Suprapubic skin (tissue), 4 donors: Measurements from ENCODE around the gene BICD1. TPM values are rescaled to one million over a fixed set of nuclear protein-coding genes. Genes with fewer than 3 reads are reported as not detected.

Experiments
- DNase-seq, 2 donors: peaks; one replicate each; pipeline ENCODE4 v3.0.0-alpha.2; 2019; ENCODE audit warnings: low spot score in 2 of 2
- H3K27ac ChIP-seq: fragments of 200-600 bp; sonication (generic); one replicate; pipeline ENCODE4 v1.5.1; 2019
- H3K27me3 ChIP-seq: fragments of 200-600 bp; sonication (generic); one replicate; pipeline ENCODE4 v1.5.1; 2019
- H3K36me3 ChIP-seq: fragments of 200-600 bp; sonication (generic); one replicate; pipeline ENCODE4 v1.5.1; 2019
- H3K4me1 ChIP-seq: fragments of 200-600 bp; sonication (generic); one replicate; pipeline ENCODE4 v1.5.1; 2019
- H3K4me3 ChIP-seq: fragments of 200-600 bp; sonication (generic); one replicate; pipeline ENCODE4 v1.5.1; 2019; ENCODE audit warnings: mild to moderate bottlenecking
- H3K9me3 ChIP-seq: fragments of 200-600 bp; sonication (generic); one replicate; pipeline ENCODE4 v1.5.1; 2019
- EP300 ChIP-seq: sonication (generic); formaldehyde crosslinking; IDR thresholded peaks from one replicate; pipeline ENCODE4 v1.6.1; 2017; ENCODE audit warnings: antibody characterized with exemption
- POLR2A ChIP-seq, 2 donors: fragments of 450-650 bp; IDR thresholded peaks; one replicate each; pipeline ENCODE4 v1.6.1; 2017; ENCODE audit warnings: antibody characterized with exemption in 2 of 2, mild to moderate bottlenecking in 2 of 2, moderate library complexity in 2 of 2
- POLR2AphosphoS5 ChIP-seq, 3 donors: sonication (generic); formaldehyde crosslinking; IDR thresholded peaks; one replicate each; pipeline ENCODE4 v1.6.1; 2017; ENCODE audit warnings: antibody characterized with exemption in 3 of 3
- WGBS: methylation state at CpG from one replicate; pipeline ENCODE4 v1.1.5; 2018; 5-methylcytosine and 5-hydroxymethylcytosine counted together
- total RNA-seq, 4 donors: library from RNA; depleted of rRNA; stranded (reverse); fragments of >200 nt; gene quantifications; one replicate each; pipeline ENCODE4 v1.1.0, GENCODE V29; 2016
- TF ChIP-seq, protein P1 (sequence below), 2 donors: fragments of 200-600 bp in 1 of 2; fragments of 450-650 bp in 1 of 2; sonication (generic) in 1 of 2; IDR thresholded peaks; one replicate each; pipeline ENCODE4 v1.5.1; 2016 to 2019; ENCODE audit warnings: antibody characterized with exemption in 2 of 2, mild to moderate bottlenecking in 1 of 2, moderate library complexity in 1 of 2

BICD1 gene
- total RNA-seq, 4 donors from 2014 or later: 1.5 to 5.4 (median 2.5) TPM

DNA sequence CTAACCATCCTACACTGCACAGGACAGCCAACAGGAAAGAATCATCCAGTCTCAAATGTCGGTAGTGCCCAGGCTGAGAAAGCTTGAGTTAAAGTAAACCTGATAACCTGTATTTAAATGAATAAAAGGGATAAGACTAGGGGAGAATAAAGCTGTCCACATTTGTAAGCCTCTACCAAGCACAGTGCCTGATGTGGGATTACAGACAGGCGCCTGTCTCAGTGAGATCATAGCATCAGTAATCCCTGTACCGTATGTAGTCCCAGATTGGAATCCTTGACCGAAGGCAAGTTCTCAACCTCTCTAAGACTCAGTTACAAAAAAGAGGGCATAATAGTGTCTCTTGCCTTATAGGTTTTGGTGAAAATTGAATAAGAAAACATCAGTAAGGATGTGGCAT, 59.9 kb downstream of the BICD1 start:
- Histone ChIP-seq H3K27ac (no peak overlapping the region), H3K36me3 (no peaks in the 10 kb centered on the region), H3K9me3 (no peaks in the 10 kb centered on the region), H3K4me1 (no peaks in the 10 kb centered on the region), H3K27me3 (no peaks in the 10 kb centered on the region), H3K4me3 (no peak overlapping the region)
- TF ChIP-seq, protein P1, sequence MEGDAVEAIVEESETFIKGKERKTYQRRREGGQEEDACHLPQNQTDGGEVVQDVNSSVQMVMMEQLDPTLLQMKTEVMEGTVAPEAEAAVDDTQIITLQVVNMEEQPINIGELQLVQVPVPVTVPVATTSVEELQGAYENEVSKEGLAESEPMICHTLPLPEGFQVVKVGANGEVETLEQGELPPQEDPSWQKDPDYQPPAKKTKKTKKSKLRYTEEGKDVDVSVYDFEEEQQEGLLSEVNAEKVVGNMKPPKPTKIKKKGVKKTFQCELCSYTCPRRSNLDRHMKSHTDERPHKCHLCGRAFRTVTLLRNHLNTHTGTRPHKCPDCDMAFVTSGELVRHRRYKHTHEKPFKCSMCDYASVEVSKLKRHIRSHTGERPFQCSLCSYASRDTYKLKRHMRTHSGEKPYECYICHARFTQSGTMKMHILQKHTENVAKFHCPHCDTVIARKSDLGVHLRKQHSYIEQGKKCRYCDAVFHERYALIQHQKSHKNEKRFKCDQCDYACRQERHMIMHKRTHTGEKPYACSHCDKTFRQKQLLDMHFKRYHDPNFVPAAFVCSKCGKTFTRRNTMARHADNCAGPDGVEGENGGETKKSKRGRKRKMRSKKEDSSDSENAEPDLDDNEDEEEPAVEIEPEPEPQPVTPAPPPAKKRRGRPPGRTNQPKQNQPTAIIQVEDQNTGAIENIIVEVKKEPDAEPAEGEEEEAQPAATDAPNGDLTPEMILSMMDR (IDR thresholded peaks at IDR 0.05): no peak
- TF ChIP-seq POLR2AphosphoS5 (IDR thresholded peaks at IDR 0.05) (no peak), POLR2A (IDR thresholded peaks at IDR 0.05) (no peak), EP300 (no peak)
- DNase-seq: no peak
- WGBS: 97% methylated on average over 4 of the region's 4 CpGs

DNA sequence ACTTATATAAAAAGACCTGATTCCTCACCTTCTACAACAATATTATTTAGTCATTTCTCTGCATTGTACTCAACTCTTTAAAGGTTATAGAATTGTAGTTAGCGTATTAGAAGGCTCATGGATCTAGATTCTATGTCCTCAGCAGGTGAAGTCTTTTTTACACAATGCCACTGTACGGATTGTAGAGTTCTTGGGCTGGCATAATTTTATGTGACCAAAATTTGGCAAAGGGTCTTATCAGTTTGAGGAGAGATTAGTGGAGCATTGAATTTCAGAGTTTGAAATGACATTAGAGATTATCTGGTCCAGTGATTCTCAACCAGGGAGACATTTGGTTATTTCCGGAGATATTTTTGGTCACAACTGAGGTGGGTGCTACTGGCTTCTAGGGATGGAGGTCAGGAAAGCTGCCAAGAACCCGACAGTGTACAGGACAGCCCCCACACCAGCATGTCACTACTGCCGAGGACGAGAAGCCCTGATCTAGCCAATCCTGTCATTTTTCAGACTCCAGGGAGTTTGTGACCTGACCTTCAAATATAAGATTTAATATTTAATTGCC, 63.9 kb downstream of the BICD1 start:
- Histone ChIP-seq H3K27ac (no peak overlapping the region), H3K4me1 (no peaks in the 10 kb centered on the region), H3K36me3 (no peaks in the 10 kb centered on the region), H3K27me3 (no peaks in the 10 kb centered on the region), H3K4me3 (no peak overlapping the region), H3K9me3 (no peaks in the 10 kb centered on the region)
- TF ChIP-seq, protein P1 (IDR thresholded peaks at IDR 0.05): no peak
- TF ChIP-seq POLR2AphosphoS5 (IDR thresholded peaks at IDR 0.05) (no peak), EP300 (no peak), POLR2A (IDR thresholded peaks at IDR 0.05) (no peak)
- 88% methylated on average over 6 of the region's 6 CpGs for WGBS
- DNase-seq: no peak

DNA sequence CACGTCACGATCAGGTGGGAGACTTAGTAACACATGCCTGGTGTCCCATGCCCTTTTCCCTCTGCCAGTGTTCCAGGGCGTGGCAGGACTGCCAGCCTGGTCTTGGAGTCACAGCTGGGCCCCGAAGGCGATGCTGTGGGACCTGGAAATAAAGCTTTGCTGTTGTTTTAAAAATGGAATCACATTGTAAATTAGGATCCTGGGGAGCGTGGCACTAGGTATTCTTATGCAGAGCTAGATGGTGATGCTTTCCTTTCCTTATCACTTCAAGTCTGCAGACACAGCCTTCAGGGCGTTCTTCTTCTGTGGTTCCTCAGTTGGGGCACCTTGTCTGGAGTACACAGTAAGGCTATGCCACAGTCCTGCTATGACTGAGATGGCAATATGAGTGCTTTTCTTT, 64.6 kb downstream of the BICD1 start:
- Histone ChIP-seq H3K9me3 (no peaks in the 10 kb centered on the region), H3K36me3 (no peaks in the 10 kb centered on the region), H3K4me3 (no peak overlapping the region), H3K27ac (no peak overlapping the region), H3K4me1 (no peaks in the 10 kb centered on the region), H3K27me3 (no peaks in the 10 kb centered on the region)
- WGBS: 65% methylated on average over 7 of the region's 7 CpGs
- DNase-seq: no peak
- no peak for TF ChIP-seq POLR2A (IDR thresholded peaks at IDR 0.05)
- TF ChIP-seq, protein P1 (IDR thresholded peaks at IDR 0.05): no peak
- TF ChIP-seq POLR2AphosphoS5 (IDR thresholded peaks at IDR 0.05): no peak
- no peak for TF ChIP-seq EP300

DNA sequence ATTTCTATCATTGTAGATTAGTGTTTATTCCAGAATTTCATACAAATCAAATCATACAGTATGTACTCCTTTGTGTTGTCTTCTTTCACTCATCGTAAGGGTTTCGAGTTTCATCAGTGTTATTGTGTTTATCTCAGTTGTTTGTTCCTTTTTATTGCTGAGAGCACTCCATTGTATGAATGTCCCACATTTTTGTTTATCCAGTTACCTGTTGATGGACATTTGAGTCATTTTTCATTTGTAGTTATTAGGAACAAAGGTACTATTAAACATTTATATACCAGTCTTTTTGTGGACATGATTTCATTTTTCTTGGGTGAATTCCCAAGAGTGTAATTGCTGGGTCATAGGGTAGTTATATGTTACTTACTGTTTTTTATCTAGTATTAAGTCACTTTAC, 70.0 kb downstream of the BICD1 start:
- H3K27me3 ChIP-seq: no peaks in the 10 kb centered on the region
- TF ChIP-seq EP300: no peak
- TF ChIP-seq, protein P1 (IDR thresholded peaks at IDR 0.05): no peak
- TF ChIP-seq POLR2A (IDR thresholded peaks at IDR 0.05): no peak
- no peak for TF ChIP-seq POLR2AphosphoS5 (IDR thresholded peaks at IDR 0.05)
- no peak for DNase-seq
- no peaks in the 10 kb centered on the region for H3K4me1 ChIP-seq
- no peak overlapping the region for H3K4me3 ChIP-seq
- no peaks in the 10 kb centered on the region for H3K9me3 ChIP-seq
- no peak overlapping the region for H3K27ac ChIP-seq
- WGBS: 96% methylated on average over 2 of the region's 2 CpGs
- no peaks in the 10 kb centered on the region for H3K36me3 ChIP-seq

DNA sequence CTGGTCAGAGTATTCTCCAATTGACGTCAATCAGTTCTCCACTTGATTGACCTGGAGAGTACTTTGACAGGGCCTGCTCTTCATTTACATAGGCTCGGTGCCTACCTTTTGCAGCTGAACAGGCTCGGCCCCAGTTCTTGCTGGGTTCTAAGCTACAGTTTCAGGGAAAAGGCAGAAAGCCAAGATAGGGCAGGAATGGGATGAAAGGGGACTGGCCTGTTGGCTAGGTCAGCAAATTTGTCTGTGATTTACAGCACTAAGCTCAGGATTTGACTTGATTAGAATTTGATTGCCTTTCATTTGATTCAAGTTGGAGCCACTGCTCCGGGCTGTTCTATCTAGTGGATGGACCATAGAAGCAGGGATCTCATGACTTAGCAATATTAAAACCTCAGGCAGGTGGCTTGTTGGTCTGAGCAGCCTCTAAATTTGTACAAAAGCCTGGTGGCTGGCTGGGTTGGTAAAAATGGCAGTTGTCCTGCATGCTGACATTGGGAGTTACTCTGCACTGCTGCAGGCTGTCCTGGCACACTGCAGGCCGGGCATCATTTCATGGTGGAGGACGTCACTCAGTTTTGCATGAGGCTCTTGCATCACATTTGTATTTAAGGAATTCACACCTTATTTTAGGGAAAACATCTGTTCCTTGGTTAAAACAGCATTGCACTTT, 71.8 kb downstream of the BICD1 start:
- Histone ChIP-seq H3K36me3 (no peaks in the 10 kb centered on the region), H3K9me3 (no peaks in the 10 kb centered on the region), H3K27me3 (no peaks in the 10 kb centered on the region), H3K27ac (no peak overlapping the region), H3K4me1 (no peaks in the 10 kb centered on the region), H3K4me3 (no peak overlapping the region)
- TF ChIP-seq EP300: no peak
- TF ChIP-seq POLR2AphosphoS5 (IDR thresholded peaks at IDR 0.05): no peak
- no peak for TF ChIP-seq POLR2A (IDR thresholded peaks at IDR 0.05)
- TF ChIP-seq, protein P1 (IDR thresholded peaks at IDR 0.05): no peak
- no peak for DNase-seq
- 84% methylated on average over 6 of the region's 6 CpGs for WGBS
